GM18861 (cell line): ENCODE measurements around the gene BCL2L2.
A peak's percentile ranks its signal among the peaks of the same experiment; 100 is the strongest.

Source experiments
- ATAC-seq: cut with Tn5 transposase; IDR thresholded peaks from one replicate; pipeline ENCODE4 v1.9.1; 2021; ENCODE audit not compliant: unreplicated experiment

The BCL2L2 gene

DNA sequence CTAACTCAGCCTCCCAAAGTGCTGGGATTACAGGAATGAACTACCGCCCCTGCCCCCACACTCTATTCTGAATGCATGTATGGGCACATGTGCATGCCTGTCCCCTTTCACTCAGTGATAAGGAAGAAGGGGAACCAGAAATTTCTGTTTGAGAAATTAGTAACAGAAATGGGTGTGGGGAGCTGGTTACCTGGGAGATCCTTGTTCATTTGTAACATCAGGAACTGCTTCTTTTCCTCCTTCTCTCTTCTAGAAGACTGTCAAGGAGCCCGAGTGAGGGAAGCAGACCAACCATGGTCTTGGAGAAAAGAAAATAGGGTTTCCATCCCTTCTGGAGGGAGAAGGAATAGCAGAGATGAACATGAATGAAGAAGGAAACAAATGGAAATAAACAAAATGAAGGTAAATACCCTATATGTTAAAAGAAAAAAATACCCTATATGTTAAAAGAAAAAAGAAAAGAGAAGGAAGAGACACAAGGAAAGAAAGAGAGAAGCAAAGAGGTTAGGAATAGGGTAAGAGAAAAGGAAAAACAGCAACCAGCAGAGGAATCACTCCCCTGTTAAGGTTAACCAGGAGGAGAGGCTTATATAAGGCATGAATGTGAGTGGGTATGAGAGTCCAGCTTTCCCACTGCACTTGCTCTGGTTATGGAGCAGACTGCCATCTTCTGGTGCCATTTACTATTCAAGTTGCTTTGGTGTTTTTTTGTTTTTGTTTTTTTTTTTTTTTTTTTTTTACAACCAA, 7.2 kb upstream of the BCL2L2 start:
- no peak for ATAC-seq

DNA sequence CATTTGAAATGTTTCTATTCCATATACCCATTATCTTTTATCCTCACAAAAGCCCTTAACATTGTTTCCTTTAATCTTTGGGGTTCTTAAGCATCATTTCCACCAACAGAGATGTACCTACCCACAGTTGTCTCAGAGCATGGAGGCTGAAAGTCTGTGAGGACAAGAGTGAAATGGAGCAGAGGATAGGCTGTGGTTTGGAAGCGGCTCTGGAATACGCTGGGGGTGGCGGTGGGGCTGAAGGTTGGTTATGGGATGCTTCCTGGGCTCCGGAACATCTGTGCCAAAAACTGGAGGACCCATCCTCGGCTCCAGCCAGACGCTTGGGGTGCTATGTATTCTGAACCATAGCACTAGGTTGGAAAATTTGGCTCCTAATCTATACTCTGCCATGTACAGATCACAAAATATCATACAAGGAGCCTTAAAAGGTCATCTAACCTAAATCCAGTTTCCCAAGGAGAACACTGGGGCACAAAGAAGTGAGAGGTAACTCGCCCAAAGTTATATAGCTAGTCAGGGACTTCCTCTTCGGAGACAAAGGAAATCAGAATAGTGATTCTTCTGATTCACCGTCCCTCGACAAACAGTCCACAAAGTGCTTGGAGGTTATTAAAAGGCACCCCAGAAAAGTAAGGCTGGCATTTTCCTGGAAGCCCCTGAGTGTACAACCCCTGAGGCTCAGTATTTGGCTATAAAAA, 6.5 kb upstream of the BCL2L2 start:
- no peak for ATAC-seq

DNA sequence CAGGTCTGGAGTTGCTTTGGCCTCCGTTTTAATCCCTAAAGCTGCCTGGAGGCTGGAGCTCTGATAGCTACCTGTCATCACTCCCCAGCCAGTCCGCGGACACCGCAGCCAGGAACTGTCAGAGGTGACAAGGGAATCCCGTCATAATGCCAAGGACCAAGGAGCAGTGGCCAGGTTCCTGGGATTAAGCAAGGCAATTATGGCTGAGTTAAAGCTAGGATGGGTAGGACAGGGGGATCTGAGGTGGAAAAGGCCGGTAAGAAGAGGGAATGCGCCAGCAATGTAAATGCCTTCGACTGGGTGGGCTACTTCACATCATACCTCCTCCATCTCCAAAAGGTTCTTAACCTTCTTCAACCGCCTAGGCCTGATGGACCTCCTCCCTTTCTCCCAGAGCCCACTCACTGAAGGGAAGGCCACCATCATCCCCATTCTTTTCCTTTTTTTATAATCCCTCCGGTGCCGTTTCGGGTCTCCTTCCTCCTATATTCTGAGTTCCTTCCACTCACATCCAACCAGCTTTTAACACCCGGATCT, 5.9 kb upstream of the BCL2L2 start:
- ATAC-seq: no peak

DNA sequence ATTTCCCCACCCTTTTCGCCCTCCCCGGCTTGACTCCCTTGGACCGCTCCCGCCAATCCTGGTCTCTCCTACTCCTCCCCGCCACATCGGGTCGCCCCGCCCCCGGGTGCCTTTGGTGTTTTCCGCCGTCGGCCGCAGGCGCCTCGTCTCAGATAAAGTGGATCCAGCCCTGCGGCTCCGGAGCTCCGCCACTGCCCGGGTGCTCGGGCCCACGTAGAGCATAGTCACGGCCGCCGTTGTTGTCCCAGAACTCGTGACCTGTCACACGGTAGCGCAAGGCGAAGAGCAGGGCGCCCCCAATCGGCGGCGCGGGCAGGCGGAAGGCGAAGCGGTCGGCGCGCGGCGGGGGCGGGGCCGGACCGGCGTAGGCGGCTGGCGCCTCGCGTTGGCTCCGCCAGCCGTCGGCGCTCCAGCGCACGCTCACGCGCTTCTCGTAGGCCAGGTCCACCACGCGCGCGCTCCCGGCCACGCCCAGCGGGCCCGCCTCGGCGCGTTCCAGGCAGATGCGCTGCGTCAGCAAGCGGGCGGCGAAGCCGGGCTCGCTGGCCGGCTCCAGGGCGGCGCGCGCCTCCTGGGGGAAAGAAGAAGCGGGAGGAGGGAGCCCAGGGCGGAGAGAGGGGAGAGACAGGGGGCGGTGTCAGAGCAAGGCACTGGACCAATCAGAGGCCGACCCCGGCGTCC, 5.2 kb upstream of the BCL2L2 start:
- peak; percentile 70 for ATAC-seq

DNA sequence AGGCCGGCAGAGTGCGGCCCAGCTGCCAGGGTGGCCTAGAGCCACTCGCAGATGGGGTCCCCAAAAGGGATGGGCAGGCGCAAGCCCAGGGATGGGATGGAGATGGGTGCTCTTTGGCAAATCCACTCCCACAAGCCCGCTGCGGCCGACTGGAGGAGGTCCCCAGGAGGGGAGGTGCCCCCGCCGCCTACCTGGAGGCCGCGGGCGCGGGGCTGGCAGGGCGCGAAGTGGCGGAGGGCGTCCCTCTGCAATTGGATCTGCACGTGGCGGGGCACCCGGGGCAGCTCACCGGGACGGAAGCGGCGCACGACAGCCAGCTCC, 4.7 kb upstream of the BCL2L2 start:
- peak; percentile 5 for ATAC-seq

DNA sequence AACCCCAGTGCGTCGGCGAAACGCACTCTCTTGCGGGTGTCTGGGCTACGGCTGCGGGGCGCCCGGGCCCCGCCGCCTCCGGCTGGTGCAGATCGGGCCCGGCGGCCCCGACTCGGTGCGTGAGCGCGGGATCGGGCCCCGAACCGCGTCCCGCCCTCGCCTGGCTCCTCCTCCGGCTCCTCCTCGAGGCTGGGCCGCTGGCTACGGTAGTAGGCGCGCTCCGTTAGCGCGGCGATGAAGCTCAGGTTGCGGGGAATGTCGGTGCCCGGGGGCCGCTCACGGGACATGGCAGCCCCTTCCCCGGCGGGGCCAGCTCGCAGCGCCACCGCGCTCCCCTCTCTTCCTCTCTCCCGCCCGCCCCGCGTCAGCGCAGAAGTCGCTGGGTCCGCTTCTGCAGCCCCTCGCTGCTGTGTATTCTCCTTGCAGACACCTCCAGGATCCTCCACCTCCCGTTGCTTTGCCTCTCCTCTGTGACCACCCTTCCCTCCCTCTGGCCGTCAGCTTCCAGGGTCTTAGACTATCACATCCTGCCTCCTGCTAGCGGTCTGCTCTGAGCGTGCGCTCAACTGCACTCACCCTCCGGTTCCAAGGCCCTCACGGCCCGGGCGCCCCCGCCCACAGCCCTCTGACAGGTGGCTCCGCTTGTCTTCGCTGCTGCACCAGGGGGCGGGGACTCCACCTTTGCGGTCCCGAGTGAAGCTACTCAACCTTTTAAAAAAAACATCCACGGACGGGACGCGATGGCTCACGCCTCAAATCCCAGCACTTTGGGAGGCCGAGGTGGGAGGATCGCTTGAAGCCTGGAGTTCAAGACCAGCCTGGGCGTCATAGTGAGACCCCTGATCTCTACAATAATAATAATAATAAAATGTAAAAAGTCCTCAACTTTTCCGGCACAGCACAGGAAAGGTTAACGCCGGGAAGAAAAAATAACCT, 4.1 kb upstream of the BCL2L2 start, which contains the start of gene PPP1R3E:
TSS of gene PPP1R3E (minus strand) at position 570 of the 936 bp plus-strand sequence. CDS start at position 287, 283 bp downstream.
- ATAC-seq: peak; percentile 23

DNA sequence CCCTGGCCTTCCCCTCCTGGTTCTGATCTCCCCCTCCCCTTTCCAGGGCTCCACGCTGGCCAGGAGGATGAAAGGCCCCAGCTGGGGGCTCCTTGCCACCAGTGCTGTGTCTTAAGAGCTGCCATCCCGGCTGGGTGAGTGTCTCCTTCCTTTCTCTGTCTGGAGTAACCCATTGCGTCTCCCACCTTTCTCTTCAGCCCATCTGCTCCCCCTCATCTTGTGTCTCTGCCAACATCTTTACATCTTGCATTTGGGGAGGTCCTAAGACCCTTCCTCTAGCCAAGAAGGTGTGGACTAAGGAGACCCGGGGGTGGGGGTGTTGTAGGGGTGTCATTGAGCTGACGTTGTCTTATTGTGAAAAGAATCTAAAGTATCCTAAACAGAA, 505 bp downstream of the BCL2L2 start:
- ATAC-seq: no peak

DNA sequence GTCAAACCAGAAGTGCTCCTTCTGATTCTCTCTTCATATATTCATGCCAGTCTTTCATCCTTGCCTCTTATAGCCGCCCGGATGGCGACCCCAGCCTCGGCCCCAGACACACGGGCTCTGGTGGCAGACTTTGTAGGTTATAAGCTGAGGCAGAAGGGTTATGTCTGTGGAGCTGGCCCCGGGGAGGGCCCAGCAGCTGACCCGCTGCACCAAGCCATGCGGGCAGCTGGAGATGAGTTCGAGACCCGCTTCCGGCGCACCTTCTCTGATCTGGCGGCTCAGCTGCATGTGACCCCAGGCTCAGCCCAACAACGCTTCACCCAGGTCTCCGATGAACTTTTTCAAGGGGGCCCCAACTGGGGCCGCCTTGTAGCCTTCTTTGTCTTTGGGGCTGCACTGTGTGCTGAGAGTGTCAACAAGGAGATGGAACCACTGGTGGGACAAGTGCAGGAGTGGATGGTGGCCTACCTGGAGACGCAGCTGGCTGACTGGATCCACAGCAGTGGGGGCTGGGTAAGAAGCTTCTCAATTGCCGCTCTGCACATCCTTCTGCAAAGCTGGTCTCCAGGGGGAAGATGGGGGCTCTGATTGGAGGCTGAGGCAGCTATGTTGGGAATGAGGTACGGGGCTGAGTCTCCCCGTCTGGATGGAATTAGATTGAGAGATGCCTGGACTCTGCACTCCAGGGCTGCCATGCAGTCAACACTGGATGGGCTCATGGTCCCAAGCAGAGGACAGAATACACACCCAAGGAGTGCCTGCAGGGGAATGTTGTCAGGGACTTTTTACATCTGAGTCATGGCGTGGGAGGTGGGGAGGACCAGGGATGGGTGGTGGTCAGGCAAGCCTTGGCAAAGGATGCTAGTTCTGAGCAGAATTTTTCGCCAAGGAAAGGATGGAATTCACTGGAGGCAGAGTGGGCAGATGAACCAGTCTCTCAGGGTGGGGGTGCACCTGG, 1.3 kb downstream of the BCL2L2 start:
- ATAC-seq: no peak

DNA sequence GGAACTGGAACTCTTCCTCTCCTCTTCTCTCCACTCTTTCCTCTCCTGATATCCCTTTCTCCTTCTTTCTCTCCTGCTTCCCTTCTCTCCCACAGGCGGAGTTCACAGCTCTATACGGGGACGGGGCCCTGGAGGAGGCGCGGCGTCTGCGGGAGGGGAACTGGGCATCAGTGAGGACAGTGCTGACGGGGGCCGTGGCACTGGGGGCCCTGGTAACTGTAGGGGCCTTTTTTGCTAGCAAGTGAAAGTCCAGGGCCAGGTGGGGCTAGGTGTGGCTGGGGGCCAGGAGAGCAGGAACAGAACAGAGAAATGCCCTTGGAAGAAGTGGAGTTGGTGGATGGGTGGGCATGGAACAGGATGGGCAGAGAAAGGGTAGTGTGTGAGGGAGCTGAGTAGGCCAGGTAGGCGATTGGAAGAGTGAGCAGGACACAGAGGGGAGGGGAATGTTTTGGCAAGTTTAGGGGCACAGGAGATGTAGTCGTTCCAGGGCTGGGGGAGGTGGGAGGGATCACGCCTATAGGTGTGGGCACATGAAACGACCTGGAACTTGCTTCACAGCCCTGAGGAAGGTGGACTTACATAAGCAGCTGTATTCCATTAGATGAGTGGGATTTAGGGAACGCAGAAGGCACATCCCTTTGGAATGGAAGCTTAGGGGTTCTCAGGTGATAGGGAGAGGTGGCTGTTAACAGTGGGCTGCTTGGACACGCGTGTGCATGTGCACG, 2.2 kb downstream of the BCL2L2 start:
- ATAC-seq: no peak

DNA sequence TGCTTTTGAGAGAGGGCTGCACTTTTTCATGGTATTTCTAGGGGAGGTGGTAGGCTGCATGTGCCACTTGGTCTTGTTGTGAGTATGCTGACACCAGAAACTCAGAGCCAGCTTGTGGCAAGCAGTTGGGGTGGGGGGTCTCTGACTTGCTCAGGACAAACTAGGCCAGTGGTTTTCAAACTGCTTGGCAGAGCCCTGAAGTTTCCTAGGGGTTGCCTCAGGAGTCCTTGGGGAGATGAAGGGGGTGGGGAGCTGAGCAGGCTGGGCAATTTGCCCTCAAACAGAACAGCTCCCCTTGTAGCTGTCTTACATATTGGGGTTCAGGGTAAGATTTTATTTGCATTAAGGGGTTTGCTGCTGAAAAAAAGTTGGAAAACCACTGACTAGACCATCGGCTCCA, 3.9 kb downstream of the BCL2L2 start:
- ATAC-seq: no peak

DNA sequence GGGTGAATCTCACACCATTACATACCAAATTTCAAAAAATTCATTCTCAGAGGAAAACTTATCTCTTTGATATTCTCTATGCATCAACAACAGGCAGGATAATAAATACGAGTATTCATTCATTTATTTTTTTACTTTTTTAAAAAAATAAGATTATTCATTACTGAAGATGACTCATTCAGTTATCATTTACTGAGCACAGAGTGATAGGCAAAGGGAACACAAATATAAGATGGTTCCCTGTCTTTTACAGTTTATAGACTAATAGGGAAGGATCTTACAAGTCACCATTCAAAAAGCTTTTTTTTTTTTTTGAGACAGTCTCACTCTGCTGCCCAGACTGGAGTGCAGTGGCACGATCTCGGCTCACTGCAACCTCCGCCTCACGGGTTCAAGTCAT, 9.7 kb downstream of the BCL2L2 start:
- no peak for ATAC-seq

DNA sequence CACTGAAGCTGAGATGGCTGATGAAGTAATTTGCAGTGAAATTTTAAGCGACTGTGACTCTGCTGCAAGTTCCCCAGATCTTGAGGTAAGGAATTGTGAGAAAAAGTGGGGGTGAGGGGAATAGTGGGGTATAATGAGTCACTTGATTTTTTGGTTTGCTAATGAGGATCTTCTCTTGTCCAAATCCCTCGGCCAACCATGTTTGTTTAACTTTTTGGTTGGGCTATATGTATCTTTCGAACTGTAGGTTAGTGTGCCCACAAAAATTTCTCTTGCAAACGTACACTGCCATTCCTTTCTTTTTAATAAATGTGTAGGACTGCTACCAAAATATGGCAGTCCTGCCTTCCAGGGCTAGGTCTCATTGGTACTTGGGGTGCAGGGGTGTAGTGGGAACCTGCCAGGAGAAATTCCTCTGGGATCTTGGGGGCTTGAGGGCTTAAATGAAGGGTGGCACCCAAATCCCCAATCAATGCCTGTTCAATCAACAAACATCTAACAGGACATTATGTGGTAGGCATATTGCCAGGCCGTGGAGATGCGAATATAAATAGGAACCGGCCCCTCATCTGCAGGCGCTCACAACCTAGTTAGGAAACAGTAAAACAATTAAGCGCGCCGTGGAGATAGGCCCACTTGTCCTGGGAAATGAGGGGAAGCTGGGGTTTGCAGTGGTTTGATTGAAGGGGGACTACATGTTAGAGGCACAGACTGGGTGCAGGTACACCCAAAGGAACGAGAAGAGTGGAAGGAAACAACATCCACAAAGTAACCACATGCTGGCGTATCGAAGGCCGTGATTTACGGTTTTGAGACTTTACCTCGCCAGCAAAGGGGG, 13.3 kb downstream of the BCL2L2 start:
- ATAC-seq: no peak

DNA sequence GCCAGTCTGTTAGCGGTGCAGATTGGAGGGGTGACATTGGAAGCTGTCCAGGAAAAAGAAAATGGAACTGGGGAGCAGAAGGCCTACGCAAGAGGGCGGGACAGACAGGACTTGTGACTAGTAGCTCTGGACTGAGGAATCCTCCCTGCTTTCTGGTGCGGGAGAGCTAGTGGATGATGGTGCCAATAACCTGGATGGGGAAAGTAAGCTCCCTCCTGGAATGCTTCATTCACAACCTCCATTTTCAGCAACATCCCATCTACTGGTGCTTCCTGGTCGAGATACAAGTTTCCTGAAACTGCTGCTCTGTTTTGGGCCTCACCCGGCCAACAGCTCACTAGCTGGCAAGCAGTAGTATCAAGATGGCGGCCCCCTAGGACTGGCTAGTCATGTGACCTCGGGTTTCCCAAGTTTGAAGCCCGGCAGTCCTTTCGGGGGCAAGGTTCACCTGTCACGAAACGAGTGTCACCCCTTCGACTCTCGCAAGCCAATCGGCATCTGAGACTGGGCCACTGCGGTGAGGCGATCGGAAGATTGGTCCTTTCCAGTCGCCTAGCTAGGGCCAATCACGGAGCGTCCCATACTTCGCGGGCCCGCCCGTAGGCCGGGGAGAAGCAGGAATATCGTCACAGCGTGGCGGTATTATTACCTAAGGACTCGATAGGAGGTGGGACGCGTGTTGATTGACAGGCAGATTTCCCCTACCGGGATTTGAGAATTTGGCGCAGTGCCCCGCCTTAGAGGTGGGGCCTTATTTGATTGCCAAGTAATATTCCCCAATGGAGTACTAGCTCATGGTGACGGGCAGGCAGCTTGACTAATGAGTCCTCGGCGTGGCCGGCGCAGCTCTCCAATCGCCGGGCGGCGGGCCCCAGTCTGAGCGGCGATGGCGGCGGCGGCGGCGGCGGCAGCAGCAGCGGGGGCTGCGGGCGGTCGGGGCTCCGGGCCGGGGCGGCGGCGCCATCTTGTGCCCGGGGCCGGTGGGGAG, 14.2 kb downstream of the BCL2L2 start, which contains the start of gene PABPN1:
TSS of gene PABPN1 (plus strand) at position 874 of the 988 bp plus-strand sequence. CDS start at position 887, 13 bp downstream.
- ATAC-seq: peak; percentile 92

DNA sequence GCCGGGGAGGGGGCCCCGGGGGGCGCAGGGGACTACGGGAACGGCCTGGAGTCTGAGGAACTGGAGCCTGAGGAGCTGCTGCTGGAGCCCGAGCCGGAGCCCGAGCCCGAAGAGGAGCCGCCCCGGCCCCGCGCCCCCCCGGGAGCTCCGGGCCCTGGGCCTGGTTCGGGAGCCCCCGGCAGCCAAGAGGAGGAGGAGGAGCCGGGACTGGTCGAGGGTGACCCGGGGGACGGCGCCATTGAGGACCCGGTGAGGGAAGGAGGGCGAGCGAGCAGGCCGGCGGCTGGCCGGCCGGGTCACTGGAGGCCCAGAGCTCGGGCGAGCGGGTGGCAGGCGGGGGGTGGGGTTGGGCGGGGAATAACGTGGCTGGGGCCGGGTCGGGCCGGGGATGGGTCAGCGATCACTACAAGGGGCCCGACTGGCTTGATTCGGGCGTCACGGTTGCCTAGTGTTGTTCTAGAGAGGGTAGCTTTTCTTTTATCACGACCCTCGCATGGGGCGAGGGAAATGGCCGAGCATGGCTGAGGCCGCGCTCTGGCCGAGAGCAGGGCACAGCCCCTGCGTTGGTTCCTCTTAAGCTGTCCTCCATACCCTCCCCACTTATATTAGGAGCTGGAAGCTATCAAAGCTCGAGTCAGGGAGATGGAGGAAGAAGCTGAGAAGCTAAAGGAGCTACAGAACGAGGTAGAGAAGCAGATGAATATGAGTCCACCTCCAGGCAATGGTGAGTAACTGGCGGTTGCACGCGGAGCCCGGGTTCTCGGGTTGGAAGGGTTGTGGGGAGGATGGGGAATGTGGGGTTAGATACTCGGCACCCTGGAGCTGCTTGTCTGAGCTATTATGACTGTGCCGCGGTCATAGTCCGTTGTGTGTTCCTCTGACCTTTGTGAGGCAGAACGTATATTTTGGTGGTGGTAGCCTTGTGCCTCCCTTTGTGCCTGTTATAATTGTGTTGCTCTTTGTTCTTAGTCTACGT, 15.2 kb downstream of the BCL2L2 start:
- no peak for ATAC-seq
